Measurements from ENCODE around the gene RAD18. TPM values are rescaled to one million over a fixed set of nuclear protein-coding genes. Genes with fewer than 3 reads are reported as not detected.

Gene RAD18
- total and polyA plus RNA-seq, 4 donors: 1.2 to 9.0 (median 4.3) TPM

GRCh38 chr3:9007213-9007612 is 43.9 kb upstream of the RAD18 start:
- Histone ChIP-seq H3K36me3 (ENCODE audit: control insufficient read depth in 4 of 4, insufficient read depth in 3 of 4, low read depth in 1 of 4, low read length in 3 of 4) (no peaks in the 10 kb centered on the region), H3K27ac (ENCODE audit: low read depth in 1 of 2, low read length in 2 of 2) (no peak overlapping the region), H3K9ac (ENCODE audit: low read depth in 1 of 2, low read length in 2 of 2) (no peak overlapping the region), H3K4me3 (ENCODE audit: low read depth in 1 of 3, low read length in 3 of 3) (no peak overlapping the region), H3K27me3 (ENCODE audit: control insufficient read depth in 4 of 4, insufficient read depth in 4 of 4, low read length in 3 of 4) (no peaks in the 10 kb centered on the region), H3K9me3 (ENCODE audit: control insufficient read depth in 4 of 4, low read length in 3 of 4) (no peaks in the 10 kb centered on the region), H3K4me1 (ENCODE audit: control insufficient read depth in 4 of 4, insufficient read depth in 4 of 4, low read length in 3 of 4) (no peaks in the 10 kb centered on the region)
- 78% methylated on average over 2 of the region's 2 CpGs for WGBS
- no peak for DNase-seq (ENCODE audit: low spot score)
- TF ChIP-seq GABPA (IDR thresholded peaks at IDR 0.05 in 1 of 2, conservative IDR thresholded peaks at IDR 0.05 in 1 of 2) (no peak), HNF4A (conservative IDR thresholded peaks at IDR 0.05) (no peak), CTCF (IDR thresholded peaks at IDR 0.05; ENCODE audit: low read depth, low read length, missing input control) (no peak), MAX (IDR thresholded peaks at IDR 0.05) (no peak)

GRCh38 chr3:9000041-9000440 is 36.8 kb upstream of the RAD18 start:
- Histone ChIP-seq H3K27ac (ENCODE audit: low read depth in 1 of 2, low read length in 2 of 2) (no peak overlapping the region), H3K4me3 (ENCODE audit: low read depth in 1 of 3, low read length in 3 of 3) (no peak overlapping the region), H3K9ac (ENCODE audit: low read depth in 1 of 2, low read length in 2 of 2) (no peak overlapping the region), H3K27me3 (ENCODE audit: control insufficient read depth in 4 of 4, insufficient read depth in 4 of 4, low read length in 3 of 4) (no peaks in the 10 kb centered on the region), H3K36me3 (ENCODE audit: control insufficient read depth in 4 of 4, insufficient read depth in 3 of 4, low read depth in 1 of 4, low read length in 3 of 4) (no peaks in the 10 kb centered on the region), H3K9me3 (ENCODE audit: control insufficient read depth in 4 of 4, low read length in 3 of 4) (no peaks in the 10 kb centered on the region), H3K4me1 (ENCODE audit: control insufficient read depth in 4 of 4, insufficient read depth in 4 of 4, low read length in 3 of 4) (no peaks in the 10 kb centered on the region)
- DNase-seq (ENCODE audit: low spot score): no peak
- TF ChIP-seq HNF4G (IDR thresholded peaks at IDR 0.05): no peak
- no peak for TF ChIP-seq MAX (IDR thresholded peaks at IDR 0.05)
- TF ChIP-seq RAD21 (IDR thresholded peaks at IDR 0.05): no peak
- no peak for TF ChIP-seq ATF3 (IDR thresholded peaks at IDR 0.05)

- H3K9me3 ChIP-seq (ENCODE audit: control insufficient read depth in 4 of 4, low read length in 3 of 4): no peaks in the 10 kb centered on the region
- no peaks in the 10 kb centered on the region for H3K36me3 ChIP-seq (ENCODE audit: control insufficient read depth in 4 of 4, insufficient read depth in 3 of 4, low read depth in 1 of 4, low read length in 3 of 4)
- H3K4me3 ChIP-seq (ENCODE audit: low read depth in 1 of 3, low read length in 3 of 3): no peak overlapping the region
- WGBS: 80% methylated on average over 3 of the region's 3 CpGs
- H3K27me3 ChIP-seq (ENCODE audit: control insufficient read depth in 4 of 4, insufficient read depth in 4 of 4, low read length in 3 of 4): no peaks in the 10 kb centered on the region
- no peak overlapping the region for H3K27ac ChIP-seq (ENCODE audit: low read depth in 1 of 2, low read length in 2 of 2)
- no peak overlapping the region for H3K9ac ChIP-seq (ENCODE audit: low read depth in 1 of 2, low read length in 2 of 2)
- TF ChIP-seq EGR1 (IDR thresholded peaks at IDR 0.05; ENCODE audit: low read depth in 2 of 2): no peak
- no peak for TF ChIP-seq RXRA (IDR thresholded peaks at IDR 0.05)
- TF ChIP-seq MAX (IDR thresholded peaks at IDR 0.05): no peak
- no peak for TF ChIP-seq GABPA (IDR thresholded peaks at IDR 0.05 in 1 of 2, conservative IDR thresholded peaks at IDR 0.05 in 1 of 2)
- TF ChIP-seq HNF4G (IDR thresholded peaks at IDR 0.05): no peak
- no peak for TF ChIP-seq RAD21 (IDR thresholded peaks at IDR 0.05)
- TF ChIP-seq HNF4A (conservative IDR thresholded peaks at IDR 0.05): no peak
- TF ChIP-seq TAF1 (conservative IDR thresholded peaks at IDR 0.05): no peak
- TF ChIP-seq FOXA2 (IDR thresholded peaks at IDR 0.05): no peak
- TF ChIP-seq REST (IDR thresholded peaks at IDR 0.05): no peak
- no peak for TF ChIP-seq CTCF (IDR thresholded peaks at IDR 0.05; ENCODE audit: low read depth, low read length, missing input control)
- no peak for TF ChIP-seq FOXA1 (IDR thresholded peaks at IDR 0.05)
- no peak for TF ChIP-seq JUND (IDR thresholded peaks at IDR 0.05)
- no peak for TF ChIP-seq YY1 (IDR thresholded peaks at IDR 0.05)
- no peaks in the 10 kb centered on the region for H3K4me1 ChIP-seq (ENCODE audit: control insufficient read depth in 4 of 4, insufficient read depth in 4 of 4, low read length in 3 of 4)
- no peak for DNase-seq (ENCODE audit: low spot score)
Observed at GRCh38 chr3:8997151-8997550, 33.9 kb upstream of the RAD18 start.

All from liver (tissue), 9 donors.